HG03108 (cell line): Measurements from ENCODE around the gene TRAPPC10.
A peak's percentile ranks its signal among the peaks of the same experiment; 100 is the strongest.
"Not testable (repeated sequence)": the region's sequence is repeated elsewhere in the genome, so short reads cannot be mapped to it uniquely, and the experiment has no call there.

Experiments used
- ATAC-seq: cut with Tn5 transposase; IDR thresholded peaks from one replicate; pipeline ENCODE4 v1.9.1; 2021; ENCODE audit warnings: moderate library complexity; ENCODE audit not compliant: unreplicated experiment

Gene TRAPPC10

GRCh38 chr21:44086636-44087425 is 74.7 kb downstream of the TRAPPC10 start:
- ATAC-seq = no peak

- no peak for ATAC-seq
Measured at GRCh38 chr21:44087426-44088400, 75.6 kb downstream of the TRAPPC10 start.

GRCh38 chr21:44088401-44088780 is 76.3 kb downstream of the TRAPPC10 start:
- no peak for ATAC-seq

GRCh38 chr21:44089001-44089911 is 77.1 kb downstream of the TRAPPC10 start:
- peak; percentile 50 for ATAC-seq

DNA sequence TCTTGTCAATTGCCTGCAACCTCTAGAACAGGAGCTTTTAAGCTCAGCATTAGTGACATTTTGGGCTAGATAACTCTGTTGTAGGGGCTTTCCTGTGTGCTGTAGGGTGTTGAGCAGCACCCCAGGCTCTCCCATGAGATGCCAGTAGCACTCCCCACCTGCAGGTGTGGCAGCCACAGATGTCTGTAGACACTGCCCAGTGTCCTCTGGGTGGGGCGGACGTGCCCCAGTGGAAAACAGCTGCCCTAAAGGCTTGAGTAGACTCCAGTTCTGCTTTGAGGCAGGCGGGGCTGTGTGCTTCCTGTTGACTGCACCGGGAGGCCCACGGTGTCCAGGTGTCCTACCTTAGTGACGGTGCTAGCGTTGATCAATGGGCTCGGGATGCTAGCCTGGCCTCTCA is 78.2 kb downstream of the TRAPPC10 start:
- ATAC-seq = peak; percentile 59

- ATAC-seq = no peak
Measured at GRCh38 chr21:44092211-44092610, 80.1 kb downstream of the TRAPPC10 start.

DNA sequence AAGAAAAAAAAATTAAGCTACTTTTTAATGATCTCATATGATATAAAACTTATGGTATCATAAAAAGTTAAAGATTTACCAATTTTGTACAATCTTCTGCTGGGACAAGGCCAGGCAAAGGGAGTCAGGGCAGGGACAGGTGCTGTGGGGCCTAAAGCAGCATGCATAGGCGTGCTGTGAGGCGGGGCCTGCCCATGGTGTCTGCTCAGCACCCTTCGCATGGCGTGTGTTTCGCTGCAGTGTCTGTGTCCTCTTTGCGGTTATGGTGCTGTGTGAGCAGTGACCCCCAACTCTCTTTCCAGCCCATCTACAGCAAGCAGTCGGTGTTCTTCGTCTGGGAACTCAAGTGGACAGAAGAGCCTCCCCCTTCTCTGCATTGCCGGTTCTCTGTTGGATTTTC is 81.7 kb downstream of the TRAPPC10 start:
- no peak for ATAC-seq

DNA sequence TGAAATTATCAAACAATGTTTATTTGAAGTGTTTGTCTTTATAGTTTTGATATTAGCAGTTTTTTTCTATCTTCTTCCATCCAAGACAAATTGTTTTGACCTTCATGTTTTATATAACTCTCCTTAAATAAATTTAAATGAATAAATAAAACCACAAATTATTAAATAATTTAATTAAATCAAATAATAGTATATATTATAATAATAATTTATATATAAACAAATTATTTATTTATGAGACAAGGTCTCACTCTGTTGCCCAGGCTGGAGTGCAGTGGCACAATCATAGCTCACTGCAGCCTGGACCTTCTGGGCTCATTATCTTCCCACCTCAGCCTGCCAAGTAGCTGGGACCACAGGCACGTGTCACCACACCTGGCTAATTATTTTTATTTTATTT is 82.7 kb downstream of the TRAPPC10 start:
- no peak for ATAC-seq

GRCh38 chr21:44098507-44098906 is 86.4 kb downstream of the TRAPPC10 start:
- not testable (repeated sequence) for ATAC-seq

DNA sequence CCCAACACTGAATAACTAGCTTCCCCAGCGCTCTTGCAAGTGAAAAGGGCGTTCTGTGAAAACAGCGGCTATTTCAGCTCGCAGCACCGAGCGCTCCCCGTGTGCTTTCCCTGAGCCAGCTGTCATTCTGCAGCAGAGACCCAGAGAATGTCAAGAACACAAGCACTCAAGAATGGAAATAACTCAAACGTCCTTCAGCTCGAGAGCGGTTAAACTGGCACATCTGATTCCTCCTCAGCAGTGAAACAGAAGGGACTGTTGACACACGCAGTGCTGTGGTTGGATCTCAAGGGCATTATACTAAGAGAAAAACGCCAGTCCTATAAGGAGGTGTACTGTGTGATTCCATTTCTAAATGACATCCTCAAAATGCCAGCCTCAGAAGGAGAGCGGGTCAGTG is 86.9 kb downstream of the TRAPPC10 start:
- ATAC-seq = not testable (repeated sequence)

DNA sequence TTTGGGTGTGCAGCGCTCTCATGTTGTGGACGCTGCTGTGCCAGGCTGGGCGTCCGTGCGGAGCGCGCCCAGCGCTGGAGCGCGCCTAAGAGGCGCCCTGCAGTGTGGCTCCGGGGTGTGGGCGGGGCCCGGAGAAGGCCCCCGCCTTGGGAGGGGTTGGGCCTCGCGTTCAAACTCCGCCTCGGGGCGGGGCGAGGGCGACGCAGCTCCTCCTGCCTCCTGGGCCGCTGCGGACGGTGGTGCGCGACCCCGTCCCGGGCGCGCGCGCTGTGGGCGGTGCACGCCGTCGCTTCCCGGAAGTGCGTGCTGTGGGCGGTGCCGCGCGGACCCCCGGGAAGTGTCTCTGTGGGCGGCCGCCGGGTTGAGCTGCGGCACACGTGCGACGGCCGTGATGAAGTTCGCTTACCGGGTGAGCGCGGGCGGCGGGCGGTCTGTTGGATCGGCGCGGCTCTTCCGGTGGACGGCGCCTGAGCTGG is 95.0 kb downstream of the TRAPPC10 start, which contains the start of gene PWP2:
PWP2 (plus strand) TSS at position 374 of the 476 bp plus-strand sequence; CDS start at position 392, 18 bp downstream.
- ATAC-seq = peak; percentile 92

- not testable (repeated sequence) for ATAC-seq
Measured at GRCh38 chr21:44107589-44107988, 95.5 kb downstream of the TRAPPC10 start.

- not testable (repeated sequence) for ATAC-seq
Measured at GRCh38 chr21:44113702-44114371, 101.7 kb downstream of the TRAPPC10 start.

DNA sequence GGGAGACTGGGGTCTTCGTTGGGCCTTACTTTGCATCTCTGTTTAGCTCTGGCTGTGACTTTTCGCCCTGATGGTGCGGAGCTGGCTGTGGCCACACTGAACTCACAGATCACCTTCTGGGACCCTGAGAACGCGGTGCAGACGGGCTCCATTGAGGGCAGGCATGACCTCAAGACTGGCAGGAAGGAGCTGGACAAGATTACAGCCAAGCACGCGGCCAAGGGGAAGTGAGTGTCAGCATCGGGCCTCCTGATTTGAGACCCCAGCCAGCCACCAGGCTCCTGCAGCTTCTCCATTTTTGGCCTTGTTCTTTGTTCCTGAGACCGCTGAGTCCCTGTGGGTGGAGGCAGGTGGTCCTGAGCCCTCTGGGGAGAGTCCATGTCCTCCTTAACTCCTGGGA is 110.0 kb downstream of the TRAPPC10 start:
- ATAC-seq = not testable (repeated sequence)

DNA sequence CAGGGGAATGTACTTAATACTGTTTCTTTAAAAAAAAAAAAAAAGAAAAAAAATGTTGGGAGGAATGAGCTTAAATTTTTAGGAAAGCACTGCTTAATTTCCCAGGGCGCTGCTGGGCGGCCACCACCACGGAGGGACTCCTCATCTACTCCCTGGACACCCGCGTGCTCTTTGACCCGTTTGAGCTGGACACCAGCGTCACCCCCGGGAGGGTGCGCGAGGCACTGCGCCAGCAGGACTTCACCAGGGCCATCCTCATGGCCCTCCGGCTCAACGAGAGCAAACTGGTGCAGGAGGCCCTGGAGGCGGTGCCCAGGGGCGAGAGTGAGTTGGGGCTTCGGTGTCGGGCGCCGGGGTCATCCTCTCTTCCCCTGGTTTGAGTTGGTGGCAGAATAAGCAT is 115.7 kb downstream of the TRAPPC10 start:
- ATAC-seq = not testable (repeated sequence)

DNA sequence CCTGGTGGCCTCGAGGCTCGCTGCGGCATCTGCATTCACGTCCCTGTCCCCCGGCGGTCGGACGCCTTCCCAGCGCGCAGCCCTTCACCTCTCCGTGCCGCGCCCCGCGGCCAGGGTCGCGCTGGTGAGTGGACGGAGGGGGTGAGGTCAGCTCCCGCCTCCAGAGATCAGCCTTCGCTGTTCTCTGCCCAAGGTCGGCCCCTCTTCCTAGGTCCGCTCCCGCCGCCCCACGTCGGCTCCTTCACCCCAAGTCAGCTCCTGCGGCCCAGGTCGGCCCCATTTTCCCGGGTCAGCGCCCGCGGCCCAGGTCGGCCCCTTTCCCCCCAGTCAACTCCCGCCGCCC is 121.6 kb downstream of the TRAPPC10 start:
- ATAC-seq = not testable (repeated sequence)

DNA sequence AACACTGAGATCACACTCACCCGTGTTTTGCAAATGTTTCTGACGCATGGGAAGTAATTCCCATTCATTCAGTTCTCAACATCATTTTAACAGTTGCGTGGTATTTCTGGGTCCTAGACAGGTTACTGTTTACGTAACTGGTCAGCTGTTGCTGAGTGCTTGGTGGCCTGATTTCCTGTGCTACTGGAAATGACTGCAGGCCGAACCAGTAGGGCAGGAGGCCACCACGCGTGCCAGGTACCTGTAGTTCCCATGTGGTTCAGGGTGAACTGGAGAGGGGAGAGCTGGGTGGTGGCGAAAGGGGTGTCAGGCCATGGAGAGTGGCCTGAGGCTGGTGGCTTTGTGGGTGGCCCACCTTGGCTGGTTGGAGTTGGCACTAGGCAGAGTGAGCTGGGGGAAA is 122.6 kb downstream of the TRAPPC10 start:
- not testable (repeated sequence) for ATAC-seq

GRCh38 chr21:44138039-44138438 is 125.9 kb downstream of the TRAPPC10 start:
- ATAC-seq = peak; percentile 47

GRCh38 chr21:44139787-44140551 is 127.9 kb downstream of the TRAPPC10 start:
- not testable (repeated sequence) for ATAC-seq
